Esophagus muscularis mucosa (tissue), 4 donors: Measurements from ENCODE around the gene RPL26. TPM values are rescaled to one million over a fixed set of nuclear protein-coding genes. Genes with fewer than 3 reads are reported as not detected.

ENCODE experiments used
- DNase-seq: peaks from one replicate; pipeline ENCODE4 v3.0.0-alpha.2; 2017; ENCODE audit errors: extremely low spot score
- H3K27ac ChIP-seq, 4 donors: fragments of 200-600 bp; sonication (generic); replicated peaks in 1 of 4; 1 replicate in 3 of 4; 2 replicates in 1 of 4; pipeline ENCODE4 v1.5.1; 2016 to 2019; ENCODE audit warnings: mild to moderate bottlenecking in 1 of 4
- H3K27me3 ChIP-seq, 4 donors: fragments of 200-600 bp; sonication (generic); one replicate each; pipeline versions ENCODE4 v1.5.1 to v1.6.0; 2016 to 2019
- H3K36me3 ChIP-seq, 4 donors: fragments of 200-600 bp; sonication (generic); one replicate each; pipeline ENCODE4 v1.5.1; 2016 to 2019
- H3K4me1 ChIP-seq, 4 donors: fragments of 200-600 bp; sonication (generic); one replicate each; pipeline ENCODE4 v1.5.1; 2016 to 2019
- H3K4me3 ChIP-seq, 4 donors: fragments of 200-600 bp; sonication (generic); 1 replicate in 2 of 4; 2 replicates in 2 of 4; pipeline ENCODE4 v1.5.1; 2016 to 2019; ENCODE audit warnings: mild to moderate bottlenecking in 4 of 4, moderate library complexity in 1 of 4
- H3K9me3 ChIP-seq, 4 donors: fragments of 200-600 bp; sonication (generic); 1 replicate in 3 of 4; 2 replicates in 1 of 4; pipeline ENCODE4 v1.5.1; 2016 to 2019
- CTCF ChIP-seq, 3 experiments: fragments of 200-600 bp in 2 of 3; fragments of 450-650 bp in 1 of 3; sonication (generic) in 2 of 3; IDR thresholded peaks; one replicate each; pipeline ENCODE4 v1.5.1; 2017 to 2019; ENCODE audit warnings: antibody characterized with exemption in 3 of 3, mild to moderate bottlenecking in 2 of 3, moderate library complexity in 1 of 3
- EP300 ChIP-seq: sonication (generic); formaldehyde crosslinking; IDR thresholded peaks from one replicate; pipeline ENCODE4 v1.6.1; 2017; ENCODE audit warnings: antibody characterized with exemption
- POLR2A ChIP-seq: fragments of 450-650 bp; IDR thresholded peaks from one replicate; pipeline ENCODE4 v1.6.1; 2017; ENCODE audit warnings: antibody characterized with exemption, moderate library complexity, mild to moderate bottlenecking, low read depth
- POLR2AphosphoS5 ChIP-seq, 2 donors: sonication (generic); formaldehyde crosslinking; IDR thresholded peaks; one replicate each; pipeline ENCODE4 v1.6.1; 2017; ENCODE audit warnings: antibody characterized with exemption in 2 of 2
- WGBS: methylation state at CpG from one replicate; pipeline ENCODE4 v1.1.5; 2018; 5-methylcytosine and 5-hydroxymethylcytosine counted together
- intact Hi-C: fragments of 100-400 bp; cut with DNase I; formaldehyde crosslinking; loops from one replicate; pipeline ENCODE4 v1.15.1; 2023
- total RNA-seq, 4 donors: library from RNA; depleted of rRNA; stranded (reverse); fragments of >200 nt; gene quantifications; one replicate each; pipeline versions ENCODE4 v1.1.0 to v1.2.1, GENCODE V29; 2016

RPL26 gene
- total RNA-seq, 4 donors from 2014 or later = 1,511 to 3,942 (median 2,863) TPM

DNA sequence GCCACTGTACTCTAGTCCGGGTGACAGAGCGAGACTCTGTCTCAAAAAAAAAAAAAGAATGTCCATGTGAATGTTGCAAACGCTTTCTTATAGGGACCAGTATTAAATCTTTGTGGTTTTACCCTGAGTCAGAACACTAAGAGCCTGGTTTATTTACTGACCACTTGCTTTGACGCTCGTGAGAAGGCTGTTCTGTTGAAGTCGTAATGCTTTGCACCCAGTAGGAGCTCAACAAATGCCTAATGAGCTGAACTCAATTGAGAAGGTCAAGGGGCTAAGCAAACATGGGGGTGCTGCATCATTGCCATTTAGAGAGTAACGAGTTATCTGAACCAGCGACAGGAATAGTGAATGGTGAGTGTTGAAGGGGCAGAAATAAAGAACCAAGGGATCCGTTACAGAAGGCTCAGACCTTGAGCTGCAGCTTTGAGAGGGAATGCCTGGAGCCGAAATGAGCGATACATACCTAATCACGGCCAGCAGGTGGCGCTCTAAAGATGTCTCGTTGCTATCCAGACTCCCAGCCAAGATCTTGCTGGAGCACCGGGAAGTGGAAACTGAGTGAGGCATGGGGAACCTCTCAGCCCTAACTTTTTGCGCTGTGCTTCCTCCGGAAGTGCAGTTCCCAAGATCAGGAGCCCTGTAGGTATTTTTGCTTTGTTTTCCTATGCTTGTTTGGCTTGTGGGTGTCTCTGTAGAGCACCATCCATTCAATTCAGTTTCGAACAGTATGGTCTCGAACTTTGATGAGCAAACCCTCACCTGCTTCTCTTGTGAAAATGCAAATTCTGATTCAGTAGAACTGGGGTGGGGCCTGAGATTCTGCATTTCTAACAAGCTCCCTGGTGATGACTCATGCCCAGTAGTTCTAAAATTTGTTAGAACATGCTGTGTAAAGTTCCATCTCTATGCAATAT is 27.2 kb upstream of the RPL26 start:
- DNase-seq = peak; percentile 94
- intact Hi-C loops = loop anchor here (2.0 kb wide), 1 partner anchor 337 kb away; no protein-coding TSS in a partner anchor
- H3K27me3 ChIP-seq = peaks cover 0 to 21% (median 0%) of the 10 kb centered on the region in 4 donors
- no peaks in the 10 kb centered on the region for H3K36me3 ChIP-seq
- 28% methylated on average over 19 of the region's 19 CpGs for WGBS
- peaks cover 0 to 8% (median 7%) of the 10 kb centered on the region in 4 donors for H3K4me1 ChIP-seq
- no peak overlapping the region for H3K4me3 ChIP-seq
- no peak overlapping the region for H3K27ac ChIP-seq
- no peaks in the 10 kb centered on the region for H3K9me3 ChIP-seq
- TF ChIP-seq CTCF (IDR thresholded peaks at IDR 0.05) (peak; percentile 83 to 87 (median 86)), POLR2AphosphoS5 (IDR thresholded peaks at IDR 0.05) (peak; percentile 24 to 74), POLR2A (no peak), EP300 (no peak)

GRCh38 chr17:8408371-8408770 is 25.4 kb upstream of the RPL26 start:
- peaks cover 0 to 8% (median 7%) of the 10 kb centered on the region in 4 donors for H3K4me1 ChIP-seq
- 60% methylated on average over 13 of the region's 14 CpGs for WGBS
- no peaks in the 10 kb centered on the region for H3K36me3 ChIP-seq
- H3K27me3 ChIP-seq = peaks cover 0 to 27% (median 0%) of the 10 kb centered on the region in 4 donors
- intact Hi-C loops = no loop called here
- TF ChIP-seq CTCF (IDR thresholded peaks at IDR 0.05) = no peak
- TF ChIP-seq EP300 = no peak
- TF ChIP-seq POLR2AphosphoS5 (IDR thresholded peaks at IDR 0.05) = no peak
- TF ChIP-seq POLR2A = no peak
- H3K27ac ChIP-seq = no peak overlapping the region
- H3K4me3 ChIP-seq = no peak overlapping the region
- no peak for DNase-seq
- no peaks in the 10 kb centered on the region for H3K9me3 ChIP-seq

GRCh38 chr17:8406174-8406573 is 23.2 kb upstream of the RPL26 start:
- Histone ChIP-seq H3K4me3 (no peak overlapping the region), H3K9me3 (no peaks in the 10 kb centered on the region), H3K27ac (no peak overlapping the region), H3K36me3 (no peaks in the 10 kb centered on the region), H3K27me3 (peaks cover 0 to 38% (median 0%) of the 10 kb centered on the region in 4 donors), H3K4me1 (peaks cover 0 to 8% (median 7%) of the 10 kb centered on the region in 4 donors)
- intact Hi-C loops = no loop called here
- 74% methylated on average over 2 of the region's 2 CpGs for WGBS
- TF ChIP-seq CTCF (IDR thresholded peaks at IDR 0.05) = no peak
- TF ChIP-seq POLR2AphosphoS5 (IDR thresholded peaks at IDR 0.05) = no peak
- TF ChIP-seq POLR2A = no peak
- TF ChIP-seq EP300 = no peak
- peak; percentile 77 for DNase-seq

GRCh38 chr17:8405499-8406016 is 22.6 kb upstream of the RPL26 start:
- no peak for TF ChIP-seq POLR2A
- no peak for TF ChIP-seq EP300
- no peak for TF ChIP-seq CTCF (IDR thresholded peaks at IDR 0.05)
- no peak for TF ChIP-seq POLR2AphosphoS5 (IDR thresholded peaks at IDR 0.05)
- DNase-seq = no peak
- no peaks in the 10 kb centered on the region for H3K36me3 ChIP-seq
- no peak overlapping the region for H3K27ac ChIP-seq
- intact Hi-C loops = no loop called here
- no peak overlapping the region for H3K4me3 ChIP-seq
- H3K9me3 ChIP-seq = no peaks in the 10 kb centered on the region
- 72% methylated on average over 5 of the region's 11 CpGs for WGBS
- H3K27me3 ChIP-seq = peaks cover 0 to 38% (median 2%) of the 10 kb centered on the region in 4 donors
- H3K4me1 ChIP-seq = peaks cover 0 to 7% (median 6%) of the 10 kb centered on the region in 4 donors
